D341Med (cell line): Measurements from ENCODE around the gene COL28A1.
"Not testable (repeated sequence)": the region's sequence is repeated elsewhere in the genome, so short reads cannot be mapped to it uniquely, and the experiment has no call there.

ENCODE experiments used
- DNase-seq: peaks from one replicate; pipeline ENCODE4 v3.0.0; 2012; ENCODE audit warnings: low spot score

The COL28A1 gene

DNA sequence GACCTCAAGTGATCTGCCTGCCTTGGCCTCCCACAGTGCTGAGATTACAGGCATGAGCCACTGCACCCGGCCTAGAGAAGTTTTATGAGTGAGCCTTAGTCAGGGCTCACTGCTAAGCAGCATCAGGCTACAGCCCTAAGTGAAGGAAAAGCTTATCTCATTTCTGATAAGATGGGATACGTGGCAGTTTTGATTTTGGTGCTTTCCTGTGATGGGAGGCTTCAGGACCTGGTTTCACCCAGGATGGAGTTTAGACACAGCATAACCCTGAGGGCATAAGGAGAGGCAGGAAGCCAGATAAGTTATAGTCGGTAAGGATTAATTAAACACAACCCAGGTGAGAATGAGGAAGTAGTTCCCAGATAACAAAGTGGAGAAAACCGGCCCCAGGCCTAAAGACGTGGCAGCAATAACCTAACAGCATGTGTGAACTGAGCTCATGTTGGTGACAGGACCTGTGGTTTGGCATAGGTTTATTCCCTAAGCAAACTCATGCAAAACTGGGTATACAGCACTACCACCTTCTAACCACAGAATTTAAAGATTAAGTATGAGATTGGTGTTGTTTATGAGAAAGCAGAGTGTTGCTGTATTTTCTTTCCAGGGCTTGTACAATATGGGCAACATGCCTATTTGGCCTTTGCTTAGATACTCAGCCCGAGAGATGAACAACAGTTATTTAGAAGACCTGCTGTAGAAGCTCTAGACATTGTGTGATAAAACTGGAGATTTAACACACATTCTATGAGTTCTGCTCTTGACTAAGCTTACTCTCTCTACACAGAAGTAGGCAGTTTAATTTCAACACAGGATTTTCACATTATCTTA, 119.4 kb downstream of the COL28A1 start:
- DNase-seq = no peak

DNA sequence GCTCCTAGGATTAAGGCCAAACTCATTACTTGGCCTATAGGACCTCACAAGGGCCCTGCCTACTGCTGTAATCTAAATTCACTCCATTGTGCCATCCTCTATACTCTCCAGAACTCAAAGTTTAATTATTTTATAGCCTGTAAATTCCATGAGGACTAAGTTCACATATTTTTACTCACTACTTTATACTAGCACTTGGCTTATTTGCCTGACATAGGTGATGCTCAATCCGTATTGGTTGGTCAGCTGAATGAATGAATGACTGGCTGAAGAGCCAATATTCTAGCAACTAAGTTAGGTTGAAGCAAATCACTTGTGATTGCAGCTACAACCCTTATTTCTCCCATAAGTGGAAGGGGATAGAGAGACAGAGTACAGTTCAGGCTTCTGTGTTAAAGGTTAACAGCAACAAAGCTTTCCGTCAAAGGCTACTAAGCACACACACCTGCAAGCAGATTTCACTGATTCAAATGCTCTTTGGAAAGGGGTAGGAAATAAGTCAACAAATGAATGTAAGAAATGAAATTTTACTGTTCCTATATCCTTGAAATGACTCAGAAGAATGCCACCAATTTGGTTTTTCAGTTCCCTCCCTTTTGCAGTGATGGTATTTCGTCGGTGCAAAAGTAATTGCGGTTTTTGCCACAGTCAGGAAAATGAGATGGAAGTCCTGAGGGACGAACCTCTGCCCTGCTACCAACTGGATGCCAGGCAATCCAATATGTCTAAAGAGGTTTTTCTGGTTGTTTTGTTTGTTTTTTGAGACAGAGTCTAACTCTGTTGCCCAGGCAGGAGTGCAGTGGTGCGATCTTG, 120.7 kb downstream of the COL28A1 start:
- no peak for DNase-seq

DNA sequence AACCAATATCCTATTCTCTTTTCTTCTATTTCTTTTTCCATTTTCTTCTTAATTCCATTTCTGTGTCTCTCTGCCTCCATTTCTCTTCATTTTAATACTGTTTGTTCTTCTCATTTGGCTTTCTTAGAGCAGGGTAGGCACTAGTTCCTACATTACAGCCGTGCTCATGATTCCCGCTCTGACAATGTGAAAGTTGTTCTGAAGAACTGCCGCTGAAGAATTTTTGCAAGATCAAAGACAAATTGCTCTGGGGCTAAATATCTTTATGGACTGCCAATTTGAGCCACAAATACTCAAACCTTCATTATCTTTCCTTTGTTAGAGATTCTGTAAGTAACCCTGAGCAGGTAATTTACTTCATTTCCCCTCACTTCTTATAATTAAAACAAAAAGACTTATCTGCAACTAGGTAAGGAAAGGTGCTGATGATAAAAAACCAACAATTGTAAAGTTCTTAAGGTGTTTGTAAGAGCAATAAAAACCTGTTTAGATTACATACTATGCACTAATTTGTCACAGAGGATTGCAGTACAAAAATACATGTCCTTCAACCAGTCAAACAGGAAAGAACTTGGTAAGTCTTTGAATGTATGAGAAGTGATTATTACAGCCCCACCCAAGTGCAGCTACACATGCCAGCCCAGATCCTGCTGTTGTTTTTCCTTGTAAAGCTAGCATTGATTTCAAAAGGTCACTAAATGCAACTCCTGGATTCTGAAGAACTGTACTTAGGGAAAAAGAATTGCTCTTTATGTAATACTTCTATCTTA, 127.5 kb downstream of the COL28A1 start:
- no peak for DNase-seq

DNA sequence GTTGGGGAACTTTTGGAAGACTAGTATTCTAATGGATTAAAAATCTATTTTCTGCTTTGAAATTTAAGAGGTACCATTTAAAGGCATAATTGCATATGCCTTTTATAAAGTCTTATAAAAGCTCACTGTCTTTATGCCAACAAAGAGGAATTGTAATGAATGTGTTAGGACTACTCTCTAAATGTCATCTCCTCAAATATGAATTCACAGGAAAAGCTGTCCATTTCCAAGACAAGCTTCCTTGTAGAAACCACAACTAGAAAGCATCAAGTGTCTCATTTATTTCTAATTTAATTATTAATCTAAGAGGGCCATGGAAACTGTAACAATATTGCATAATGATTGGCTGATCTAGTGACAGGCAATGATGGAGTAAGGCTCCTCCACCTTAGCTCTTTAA, 130.2 kb downstream of the COL28A1 start:
- DNase-seq = no peak

DNA sequence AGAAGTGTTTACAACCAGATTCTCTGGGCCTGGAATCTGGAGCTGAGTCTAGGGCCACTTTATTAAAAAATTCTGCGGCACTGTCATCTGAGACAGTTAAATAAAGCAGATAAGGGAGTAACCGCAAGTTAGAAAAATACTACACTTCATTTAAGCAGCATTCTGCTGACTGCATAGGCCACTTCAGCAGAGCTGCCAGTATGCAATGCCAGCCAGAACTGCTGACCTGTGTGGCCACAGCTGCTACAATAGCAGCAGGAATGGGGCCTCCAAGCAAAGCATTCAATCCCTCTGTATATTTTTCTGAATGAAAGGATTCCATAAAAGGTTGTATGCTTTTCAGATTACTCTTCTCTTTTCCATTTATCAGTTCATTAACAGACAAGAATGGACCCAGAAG, 136.0 kb downstream of the COL28A1 start:
- DNase-seq = no peak

DNA sequence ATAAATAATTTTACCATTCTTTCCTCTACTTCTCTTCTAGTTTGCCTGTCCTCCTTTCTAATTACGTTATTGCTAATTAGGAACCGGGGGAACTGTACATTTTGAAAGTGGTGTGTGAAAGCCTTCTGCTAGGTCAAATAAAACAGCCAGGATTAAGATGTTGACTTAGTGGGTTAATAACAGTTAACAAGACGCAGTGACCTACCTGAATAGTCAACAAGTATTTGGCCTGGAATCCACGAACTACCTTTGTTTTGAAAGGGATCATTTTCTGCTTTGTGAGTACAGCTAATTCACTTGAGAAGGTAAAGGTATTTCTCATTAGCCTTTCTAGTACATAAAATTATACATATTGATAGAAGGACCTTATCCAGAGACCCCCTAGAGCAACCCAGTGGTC, 139.9 kb downstream of the COL28A1 start:
- no peak for DNase-seq

DNA sequence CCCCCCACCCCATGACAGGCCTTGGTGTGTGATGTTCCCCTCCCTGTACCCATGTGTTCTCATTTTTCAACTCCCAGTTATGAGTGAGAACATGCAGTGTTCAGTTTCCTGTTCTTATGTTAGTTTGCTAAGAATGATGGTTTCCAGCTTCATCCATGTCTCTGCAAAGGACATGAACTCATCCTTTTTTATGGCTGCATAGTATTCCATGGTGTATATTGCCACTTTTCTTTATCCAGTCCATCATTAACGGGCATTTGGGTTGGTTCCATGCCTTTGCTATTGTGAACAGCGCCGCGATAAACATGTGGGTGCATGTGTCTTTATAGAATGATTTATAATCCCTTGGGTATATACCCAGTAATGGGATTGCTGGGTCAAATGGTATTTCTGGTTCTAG, 147.5 kb downstream of the COL28A1 start:
- DNase-seq = not testable (repeated sequence)

DNA sequence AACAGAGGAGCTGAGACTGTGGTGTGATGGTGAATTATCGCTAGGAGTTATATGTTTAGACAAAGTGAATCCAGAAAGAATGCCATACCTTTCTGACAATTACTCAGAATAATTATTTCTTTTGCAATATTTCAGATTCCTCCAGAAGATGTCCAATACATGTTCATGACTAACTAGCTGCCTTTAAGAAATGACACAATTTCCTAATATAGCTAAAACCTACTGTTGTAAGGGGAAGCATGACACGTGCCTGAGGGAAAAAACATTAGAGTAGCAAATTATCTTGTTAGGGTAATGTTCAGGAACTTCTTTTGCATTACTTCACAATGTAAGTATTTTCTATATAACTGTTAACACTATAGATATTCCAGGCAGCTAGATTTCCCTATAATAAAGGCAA, 150.3 kb downstream of the COL28A1 start:
- no peak for DNase-seq

DNA sequence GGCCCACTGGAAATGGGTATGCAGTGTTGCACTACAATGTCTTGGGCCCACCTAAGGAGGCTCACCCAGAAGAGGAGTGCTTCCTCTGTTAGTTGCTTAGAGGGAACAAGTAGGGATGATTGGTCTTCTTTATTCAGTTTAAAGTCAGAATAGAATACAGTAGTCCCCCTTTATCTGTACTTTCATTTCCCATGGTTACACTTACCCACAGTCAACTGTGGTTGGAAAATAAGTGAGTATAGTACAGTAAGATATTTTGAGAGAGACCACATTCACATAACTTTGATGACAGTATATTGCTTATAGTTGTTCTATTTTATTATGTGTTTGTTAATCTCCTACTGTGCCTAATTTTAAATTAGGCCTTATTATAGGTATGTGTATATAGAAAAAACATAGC, 151.4 kb downstream of the COL28A1 start:
- no peak for DNase-seq

DNA sequence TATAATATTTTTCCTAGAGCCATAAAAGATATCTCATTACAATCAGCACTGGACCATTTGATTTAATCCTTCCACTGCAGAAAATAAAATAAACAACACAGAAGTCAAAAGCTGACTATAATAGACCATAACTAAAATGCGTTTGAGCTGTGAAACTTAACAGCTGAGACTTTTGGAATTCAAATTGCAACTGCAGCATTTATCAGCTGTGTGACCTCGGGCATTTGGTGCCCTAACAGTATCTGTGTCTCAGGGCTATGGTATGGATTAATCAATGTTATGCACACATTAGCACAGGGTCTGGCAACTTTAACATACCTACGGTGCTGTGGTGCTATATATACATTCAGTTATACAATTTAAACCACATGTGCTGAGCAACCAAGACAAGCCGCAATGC, 160.1 kb downstream of the COL28A1 start:
- no peak for DNase-seq

DNA sequence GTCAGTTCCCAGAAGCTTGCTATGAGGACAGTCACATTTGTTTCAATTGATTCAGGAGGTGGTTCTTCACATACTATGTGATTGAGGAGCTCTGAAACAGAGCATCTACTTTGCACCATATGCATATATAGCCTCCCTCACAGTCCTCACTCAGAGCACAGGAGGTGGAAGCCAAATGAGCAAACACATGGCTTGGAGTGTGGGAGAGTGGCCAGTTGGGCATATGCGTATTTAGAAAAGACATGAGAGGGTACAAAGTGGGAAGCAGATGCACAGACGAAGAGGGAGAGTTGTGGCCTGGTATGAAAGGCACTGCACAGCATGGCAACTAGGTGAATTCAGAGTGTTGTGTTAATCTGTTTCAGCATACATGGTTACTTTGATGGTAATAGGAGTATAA, 165.6 kb downstream of the COL28A1 start:
- no peak for DNase-seq

DNA sequence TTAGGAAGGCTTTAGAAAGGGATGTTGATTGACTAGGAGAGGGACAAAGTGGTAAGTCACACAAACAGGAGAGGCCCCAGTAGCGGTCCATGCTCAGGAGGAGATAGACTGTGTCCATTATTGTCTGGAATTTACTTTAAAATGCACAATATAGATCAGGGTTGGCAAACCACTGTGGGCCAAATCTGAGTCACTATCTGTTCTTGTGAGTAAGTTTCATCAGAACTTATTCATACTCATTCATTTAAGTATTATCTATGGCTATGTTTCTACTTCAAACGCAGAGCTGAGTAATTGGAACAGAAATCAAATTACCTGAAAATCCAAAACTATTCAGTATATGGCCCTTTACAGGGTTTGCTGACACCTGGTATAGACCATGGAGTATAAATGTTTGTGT, 166.5 kb downstream of the COL28A1 start:
- DNase-seq = no peak

DNA sequence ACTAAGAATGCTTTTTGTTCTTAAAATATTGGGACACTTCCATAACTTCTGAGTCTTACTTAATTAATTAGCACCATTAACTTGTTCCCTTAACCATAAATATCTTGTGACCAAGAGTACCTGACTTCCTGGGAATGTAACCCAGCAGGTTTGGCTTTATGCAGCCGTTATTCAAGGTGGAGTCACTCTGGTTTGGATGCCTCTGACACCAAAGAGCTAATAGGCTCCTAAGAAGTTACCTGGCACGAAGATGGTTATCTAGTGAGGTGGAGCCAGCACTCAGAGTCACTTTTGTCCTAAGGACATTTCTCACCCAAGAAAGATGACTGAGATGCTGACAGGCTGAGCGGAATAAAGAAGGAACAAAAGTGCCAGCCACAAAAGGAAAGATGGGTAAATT, 181.0 kb downstream of the COL28A1 start:
- no peak for DNase-seq

DNA sequence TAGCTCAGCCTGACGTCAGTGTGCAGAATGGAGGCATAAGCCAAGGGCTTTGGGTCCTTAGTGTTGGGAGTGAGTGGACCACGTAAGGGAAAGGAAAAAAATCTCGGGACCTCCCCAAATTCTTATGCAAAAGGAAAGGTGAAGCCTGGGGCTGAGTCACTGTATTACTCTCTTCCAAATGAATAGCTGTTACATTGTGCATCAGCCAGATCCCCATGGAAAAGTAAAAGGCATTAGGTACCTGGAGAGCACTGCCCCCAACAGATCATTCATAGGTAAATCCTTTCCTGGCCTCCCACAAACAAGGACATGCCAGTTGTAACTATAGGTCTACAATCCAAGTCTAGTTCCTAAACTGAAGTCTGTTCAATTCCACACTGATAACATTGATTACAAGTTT, 182.8 kb downstream of the COL28A1 start:
- no peak for DNase-seq

DNA sequence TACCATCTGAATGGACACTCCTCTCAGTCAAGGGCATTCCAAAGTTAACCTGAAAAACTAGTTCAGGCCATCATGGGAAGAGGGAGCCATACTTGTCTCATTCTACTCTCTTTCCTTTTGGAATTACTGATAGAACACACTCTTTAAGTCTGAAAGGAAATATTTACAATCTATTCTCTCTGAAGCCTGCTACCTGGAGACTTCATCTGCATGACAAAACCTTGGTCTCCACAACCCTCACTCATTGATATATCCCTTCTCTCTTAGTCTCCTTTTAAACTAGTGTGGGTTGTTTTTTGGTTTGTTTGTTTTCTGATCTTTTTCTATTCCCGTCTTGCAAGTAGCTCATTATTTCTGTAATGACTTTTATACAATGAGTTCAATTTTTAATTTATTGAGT, 183.8 kb downstream of the COL28A1 start:
- DNase-seq = no peak

DNA sequence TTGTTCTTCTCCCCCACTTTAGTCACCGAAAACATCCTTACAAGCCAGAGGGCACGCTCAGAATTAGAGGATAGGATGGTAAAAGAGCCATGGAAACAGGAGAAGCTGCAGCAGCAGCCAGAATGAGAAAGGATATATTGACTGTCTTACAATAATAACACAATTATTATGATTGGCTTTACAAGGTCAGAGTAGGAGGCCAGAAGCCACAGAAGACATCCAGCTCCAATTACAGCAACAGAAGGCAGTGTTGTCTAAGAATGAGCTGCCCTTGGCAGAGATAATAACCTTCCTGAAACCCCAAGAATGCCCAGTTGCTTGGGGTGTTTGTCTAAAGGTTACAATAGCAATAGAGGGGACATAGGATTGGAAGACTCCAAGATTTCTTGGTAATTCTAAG, 184.5 kb downstream of the COL28A1 start:
- DNase-seq = no peak

DNA sequence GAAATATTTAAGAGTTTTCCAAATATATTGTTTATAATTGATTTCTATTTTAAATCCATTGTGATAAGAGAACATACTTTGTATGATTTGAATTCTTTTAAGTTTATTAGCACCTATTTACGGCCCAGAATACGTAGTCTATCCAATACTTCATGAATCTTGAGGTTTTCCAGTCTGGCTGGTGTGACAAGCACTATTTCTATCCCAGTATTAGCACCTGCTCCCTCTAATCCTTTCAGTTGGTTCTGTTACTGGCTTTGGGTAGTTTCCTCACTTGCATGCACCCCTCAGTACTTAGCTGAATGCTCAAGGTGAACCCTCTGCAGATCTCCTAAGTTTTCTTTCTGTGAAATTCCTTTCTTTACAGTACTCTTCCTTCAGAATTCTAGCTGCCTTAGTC, 186.5 kb downstream of the COL28A1 start:
- no peak for DNase-seq

DNA sequence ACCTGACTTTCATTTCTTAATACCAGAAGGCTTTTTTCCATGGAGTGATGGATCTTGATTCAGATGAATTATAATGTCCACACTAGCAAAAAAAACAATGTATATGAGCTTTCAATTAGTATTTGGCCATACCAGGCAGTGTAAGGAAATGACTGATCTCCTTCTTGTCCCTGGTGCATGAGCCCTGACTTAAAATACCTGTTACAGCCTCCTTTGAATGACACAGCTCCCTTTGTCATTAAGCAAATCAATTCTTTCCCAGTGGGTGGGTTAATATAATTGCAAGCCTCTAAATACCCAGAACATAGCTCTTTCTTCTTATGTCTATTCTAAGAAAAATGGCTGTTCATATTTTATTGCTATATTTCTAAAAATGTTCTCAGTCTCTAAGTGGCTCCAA, 188.6 kb downstream of the COL28A1 start:
- no peak for DNase-seq

DNA sequence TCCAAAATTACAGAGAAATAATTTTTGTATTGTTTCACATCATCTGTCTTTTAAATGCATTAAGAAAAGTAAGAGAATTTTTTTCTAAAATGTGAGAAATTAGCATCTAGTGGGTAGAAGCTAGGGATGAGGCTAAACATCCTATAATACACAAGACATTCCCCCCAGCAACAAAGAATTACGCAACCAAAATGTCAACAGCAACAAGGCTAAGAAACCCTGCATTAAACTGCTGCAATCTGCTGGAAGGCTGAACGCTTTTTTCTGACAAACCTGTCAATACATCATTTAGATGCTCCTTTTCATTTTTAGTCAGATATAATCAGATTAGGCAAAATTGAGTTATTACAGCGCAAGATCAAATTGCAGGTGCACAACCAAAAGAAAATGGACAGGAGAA, 191.1 kb downstream of the COL28A1 start:
- no peak for DNase-seq

DNA sequence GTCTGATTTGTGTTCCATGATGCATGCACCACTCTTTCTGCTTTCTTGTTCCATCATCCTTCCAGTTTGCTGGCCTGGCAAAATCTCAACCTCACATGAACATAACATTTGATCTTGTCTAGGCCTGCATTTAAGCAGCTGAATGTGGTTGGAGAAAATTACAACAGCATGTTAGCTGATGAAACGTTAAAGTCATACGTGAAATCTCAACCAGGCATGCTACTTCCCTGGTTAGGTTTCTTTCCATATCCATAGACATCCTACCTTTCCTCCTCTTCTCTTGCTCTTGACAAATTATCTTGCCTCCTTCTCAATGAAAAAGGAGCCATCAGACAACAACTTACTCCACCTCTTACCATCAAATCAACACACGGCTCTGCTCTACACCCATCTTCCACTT, 199.8 kb downstream of the COL28A1 start:
- no peak for DNase-seq

DNA sequence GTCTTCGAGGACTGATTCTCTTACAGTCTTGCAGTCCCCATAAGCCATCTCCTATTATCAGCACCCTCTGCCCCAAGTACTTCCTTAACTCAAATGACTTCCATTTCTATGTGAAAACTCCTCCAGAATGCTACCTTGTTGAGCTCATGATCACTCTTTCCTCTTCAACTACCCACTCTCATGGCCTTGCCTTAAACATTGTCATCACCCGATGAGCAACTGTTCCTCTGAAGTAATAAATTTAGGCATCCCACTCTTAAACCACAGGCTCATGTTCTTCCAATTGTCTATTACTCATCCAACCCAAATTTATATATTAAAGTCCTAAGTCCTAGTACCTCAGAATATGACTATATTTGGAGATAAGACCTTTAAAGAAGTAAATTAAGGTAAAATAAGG, 200.5 kb downstream of the COL28A1 start:
- no peak for DNase-seq

DNA sequence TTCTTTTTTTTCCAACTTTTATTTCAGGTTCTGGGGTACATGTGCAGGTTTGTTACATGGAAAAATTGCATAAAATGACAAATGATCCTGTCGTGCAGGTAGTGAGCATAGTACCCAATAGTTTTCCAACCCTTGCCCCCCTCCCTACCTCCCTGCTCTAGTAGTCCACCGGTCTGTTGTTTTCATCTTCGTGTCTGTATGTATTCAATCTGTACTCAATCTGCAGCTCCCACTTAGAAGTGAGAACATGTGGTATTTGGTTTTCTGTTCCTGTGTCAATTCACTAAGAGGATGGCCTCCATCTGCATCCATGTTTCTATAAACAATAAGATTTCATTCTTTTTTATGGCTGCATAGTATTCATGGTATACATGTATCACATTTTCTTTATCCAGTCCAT, 202.1 kb downstream of the COL28A1 start:
- DNase-seq = no peak

DNA sequence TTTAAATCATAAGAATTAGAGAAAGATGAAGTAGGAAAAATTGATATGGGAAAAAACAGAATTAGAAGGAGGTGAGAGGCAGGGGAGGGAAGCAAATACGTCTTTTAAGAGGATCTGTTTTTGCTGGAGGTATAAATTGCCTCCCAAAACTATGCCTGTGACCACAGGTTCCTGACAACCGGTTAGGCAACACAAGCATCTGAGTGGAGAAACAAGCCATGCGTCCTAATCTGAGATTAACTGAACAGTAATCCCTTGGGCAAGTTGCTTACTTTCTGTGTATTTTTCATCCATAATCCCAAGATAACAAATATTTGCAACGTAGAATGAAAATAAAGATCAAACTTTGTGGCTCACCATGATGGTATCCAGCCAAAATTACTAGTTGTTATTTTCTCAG, 204.2 kb downstream of the COL28A1 start:
- peak; percentile 41 for DNase-seq
